GM21717 (cell line): ENCODE measurements around the gene FERD3L.

Source experiments
- ATAC-seq: cut with Tn5 transposase; IDR thresholded peaks from one replicate; pipeline ENCODE4 v1.9.1; 2021; ENCODE audit warnings: mild to moderate bottlenecking, moderate library complexity; ENCODE audit not compliant: unreplicated experiment

Gene FERD3L

DNA sequence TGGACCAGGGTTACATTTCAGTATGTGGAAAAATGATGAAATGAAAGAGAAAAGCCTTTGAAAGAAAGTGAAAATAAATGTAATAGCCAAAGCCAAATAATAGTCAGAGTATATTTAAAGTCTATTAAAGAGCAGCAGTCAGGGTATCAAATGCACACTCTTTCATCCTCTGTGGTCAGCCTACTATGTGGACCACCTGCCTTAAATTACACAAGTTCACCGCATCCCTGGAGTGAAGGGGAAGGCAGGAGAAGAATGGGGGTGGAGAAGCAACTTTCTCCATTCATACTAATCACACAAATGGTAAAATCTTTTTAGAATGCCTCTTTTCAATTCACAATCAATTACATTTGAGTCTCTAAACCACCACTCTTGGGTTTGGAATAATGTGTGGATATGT, 43.7 kb downstream of the FERD3L start:
- ATAC-seq = no peak

DNA sequence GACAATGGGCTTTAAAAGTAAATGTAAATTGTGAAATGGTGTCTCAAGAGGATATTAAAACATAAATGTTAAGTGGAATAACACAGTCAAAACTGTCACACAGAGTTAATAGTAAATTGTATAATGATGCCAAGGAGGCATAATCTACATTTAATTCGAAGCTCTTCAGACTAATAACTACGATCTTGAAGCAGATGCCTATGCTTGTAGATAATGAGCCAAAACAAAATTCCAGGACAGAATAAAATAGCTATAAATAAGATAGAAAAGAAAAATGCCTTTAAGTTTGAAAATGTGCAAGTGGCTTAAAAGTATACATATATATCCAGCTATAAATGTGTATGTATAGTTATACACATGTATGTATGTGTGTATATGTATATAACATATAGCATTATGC, 45.3 kb downstream of the FERD3L start:
- ATAC-seq = no peak

DNA sequence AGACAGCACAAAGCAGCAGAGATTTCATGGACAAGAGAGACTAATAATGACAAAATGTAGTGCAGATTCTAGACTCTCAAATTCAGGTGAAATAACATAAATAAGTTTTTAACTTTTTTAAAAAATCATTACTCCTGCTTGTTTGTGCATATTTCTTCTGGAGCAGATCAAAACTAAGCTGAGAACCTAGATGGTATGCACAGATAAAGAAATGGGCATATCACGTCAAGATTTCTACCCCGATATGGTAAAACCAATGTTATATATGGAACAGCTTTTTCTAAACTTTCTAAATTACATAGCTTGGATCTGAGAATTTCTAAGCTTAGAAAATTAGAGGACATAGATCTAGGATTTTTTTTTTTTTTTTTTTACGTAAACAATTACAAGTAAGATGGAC, 46.0 kb downstream of the FERD3L start:
- ATAC-seq = no peak

DNA sequence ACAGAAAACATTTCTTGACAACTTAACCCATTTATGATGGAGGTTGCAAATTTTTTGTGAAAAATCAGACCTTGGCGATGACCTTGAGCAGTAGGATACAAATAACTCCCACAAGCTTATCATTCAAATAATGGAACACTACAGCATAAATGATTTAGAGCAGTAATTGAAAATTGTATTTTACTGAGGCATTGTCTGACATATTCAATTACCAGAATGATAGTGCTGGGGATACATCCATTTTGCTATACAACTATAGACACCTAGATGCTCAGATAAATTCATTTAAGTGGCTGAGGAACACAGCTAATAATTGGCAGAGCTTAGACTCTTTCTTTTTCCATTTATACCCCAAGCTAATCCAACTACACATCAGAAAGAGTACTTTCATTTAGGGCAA, 46.7 kb downstream of the FERD3L start:
- no peak for ATAC-seq

DNA sequence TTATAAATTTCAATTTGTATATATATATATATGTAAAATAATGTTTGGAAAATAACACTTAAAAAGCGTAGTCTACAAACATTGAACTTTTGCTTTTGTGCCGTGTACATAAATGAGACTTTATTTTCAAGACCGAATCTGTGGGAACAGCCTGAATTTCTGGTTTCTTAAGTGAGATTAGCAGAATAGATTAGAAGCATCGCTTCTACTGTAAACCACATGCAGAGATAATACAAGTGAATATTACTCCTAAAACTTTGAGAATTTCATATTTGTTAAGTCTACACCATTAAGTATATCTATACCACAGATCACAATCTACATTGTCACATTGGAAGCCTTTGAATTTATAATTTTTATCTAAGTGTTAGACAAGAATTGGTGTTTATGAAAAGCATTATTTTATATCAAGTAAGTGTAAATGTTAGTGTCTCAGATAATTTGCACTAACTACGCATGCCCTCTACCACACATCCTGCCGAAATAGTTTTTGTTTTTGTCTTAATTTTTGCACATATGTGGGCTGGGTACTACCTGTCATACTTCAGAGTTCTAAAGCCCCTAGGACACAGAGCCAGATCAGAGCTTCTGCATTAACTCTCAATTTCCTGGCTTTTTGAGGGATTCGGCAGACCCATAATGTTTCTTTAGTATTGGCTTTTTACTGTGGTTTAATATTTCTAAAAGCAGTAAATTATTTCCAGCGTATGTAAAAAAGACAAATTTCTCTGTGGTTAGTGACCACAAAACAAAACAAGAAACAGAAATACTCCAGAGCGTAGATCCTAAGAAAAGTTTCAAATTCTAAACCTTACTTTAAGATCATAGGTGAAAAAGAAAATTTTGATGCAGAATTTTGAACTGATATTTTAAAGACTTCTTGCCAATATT, 47.8 kb downstream of the FERD3L start:
- ATAC-seq = no peak

DNA sequence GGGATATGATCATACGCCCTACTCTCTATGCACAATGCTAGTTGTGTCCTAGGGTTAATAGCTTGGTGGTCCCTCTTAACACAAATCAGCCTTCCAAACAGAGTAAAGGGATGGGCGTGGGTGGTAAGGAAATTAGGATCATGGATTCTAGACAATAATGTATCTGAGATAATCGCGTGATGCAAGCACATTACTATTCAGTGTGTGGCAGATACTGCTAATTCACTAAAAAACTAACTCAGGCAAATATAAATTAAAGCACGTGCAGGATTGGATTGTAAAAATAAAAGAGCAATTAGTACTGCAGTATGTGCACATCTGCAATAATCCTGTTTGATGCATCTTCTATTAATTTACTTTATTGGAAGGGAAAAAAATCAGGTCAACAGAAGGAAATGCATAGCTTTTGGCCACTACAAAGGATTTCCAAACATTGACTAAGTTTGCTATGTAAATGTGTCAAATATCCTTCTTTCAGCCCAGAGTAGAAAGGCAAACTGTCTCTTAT, 49.8 kb downstream of the FERD3L start:
- no peak for ATAC-seq
